HCT116 (cell line): Measurements from ENCODE around the gene TEKTIP1. TPM values are rescaled to one million over a fixed set of nuclear protein-coding genes. Genes with fewer than 3 reads are reported as not detected.

Experiments used
- ATAC-seq: fragments of 200-7000 bp; cut with Tn5 transposase; 2 replicates; pipeline ENCODE4 v1.9.1; 2020; ENCODE audit warnings: mild to moderate bottlenecking, moderate library complexity
- BruUV-seq: library from RNA; stranded (reverse); fragments of 400-500 nt; replicated peaks from 2 replicates; lab custom pipeline; 2021; lab: Mats Ljungman, UMichigan
- CTCF ChIA-PET: fragments of 300-600 bp; sonication (Branson Sonifier 250); formaldehyde crosslinking; loops from one replicate; lab custom pipeline; 2021; ENCODE audit warnings: antibody characterized with exemption; lab: Charles Lee
- POLR2A ChIA-PET: fragments of 300-600, 350-600 bp; sonication (Branson Sonifier 250); formaldehyde crosslinking; loops from one replicate; lab custom pipeline; 2021; ENCODE audit warnings: antibody characterized with exemption; lab: Charles Lee
- RAD21 ChIA-PET, 2 experiments: fragments of 300-600 bp; sonication (Branson Sonifier 250); formaldehyde crosslinking; loops; one replicate each; lab custom pipeline; 2023; ENCODE audit warnings: low total read pairs in 2 of 2; ENCODE audit not compliant: uncharacterized antibody in 2 of 2, unreplicated experiment in 2 of 2, low non-redundant PET in 1 of 2; lab: Charles Lee
- DNase-seq: peaks from one replicate; pipeline ENCODE4 v3.0.0-alpha.2; 2010; ENCODE audit warnings: low read depth, low spot score
- H2AFZ ChIP-seq: fragments of 200-600 bp; shearing (Covaris generic), sonication (generic); 2 replicates; pipeline ENCODE4 v1.6.1; 2017; ENCODE audit warnings: low read depth, mixed run types, mixed read lengths, antibody characterized with exemption, low read length; ENCODE audit not compliant: poor library complexity, severe bottlenecking
- H3K27ac ChIP-seq: 2 replicates; pipeline ENCODE4 v1.5.1; 2012; ENCODE audit warnings: low read depth, low read length
- H3K27me3 ChIP-seq: fragments of 200-600 bp; sonication (generic); 2 replicates; pipeline ENCODE4 v1.6.1; 2016; ENCODE audit warnings: mixed run types, low read length, mixed read lengths; ENCODE audit not compliant: insufficient read depth
- H3K36me3 ChIP-seq, 2 experiments: fragments of 200-500 bp in 1 of 2; fragments of 200-600 bp in 1 of 2; sonication (Bioruptor generic) in 1 of 2; sonication (generic) in 1 of 2; 2 replicates each; pipeline versions ENCODE4 v1.5.1 to v1.6.1; 2014 to 2016; ENCODE audit warnings: low read length in 2 of 2, inconsistent platforms in 1 of 2, mixed read lengths in 1 of 2, mixed run types in 1 of 2; ENCODE audit not compliant: insufficient read depth in 2 of 2, control insufficient read depth in 1 of 2
- H3K4me1 ChIP-seq, 2 experiments: fragments of 200-600 bp in 1 of 2; sonication (generic) in 1 of 2; 2 replicates each; pipeline versions ENCODE4 v1.5.1 to v1.6.1; 2012 to 2017; ENCODE audit warnings: low read length in 2 of 2, inconsistent platforms in 1 of 2, mild to moderate bottlenecking in 1 of 2, mixed read lengths in 1 of 2, mixed run types in 1 of 2, moderate library complexity in 1 of 2; ENCODE audit not compliant: insufficient read depth in 2 of 2, control insufficient read depth in 1 of 2
- H3K4me2 ChIP-seq: fragments of 200-600 bp; sonication (generic); 2 replicates; pipeline ENCODE4 v1.6.1; 2017; ENCODE audit warnings: mixed run types, low read length, mixed read lengths
- H3K4me3 ChIP-seq, 2 experiments: fragments of 200-600 bp in 1 of 2; sonication (generic) in 1 of 2; replicated peaks in 1 of 2; 2 replicates each; pipeline ENCODE4 v1.5.1; 2011 to 2016; ENCODE audit warnings: low read length in 2 of 2, control low read depth in 1 of 2, low read depth in 1 of 2, mild to moderate bottlenecking in 1 of 2, mixed read lengths in 1 of 2, mixed run types in 1 of 2
- H3K79me2 ChIP-seq: fragments of 200-600 bp; sonication (generic); 2 replicates; pipeline ENCODE4 v1.6.1; 2017; ENCODE audit warnings: mild to moderate bottlenecking, mixed run types, low read length, moderate library complexity, mixed read lengths; ENCODE audit not compliant: insufficient read depth
- H3K9ac ChIP-seq: fragments of 200-600 bp; sonication (generic); 2 replicates; pipeline ENCODE4 v1.6.1; 2016; ENCODE audit warnings: low read length, mixed read lengths
- H3K9me2 ChIP-seq: fragments of 200-600 bp; sonication (generic), shearing (Covaris generic); 2 replicates; pipeline ENCODE4 v1.6.1; 2017; ENCODE audit warnings: mixed run types, mild to moderate bottlenecking, moderate library complexity; ENCODE audit not compliant: insufficient read depth
- H3K9me3 ChIP-seq, 2 experiments: fragments of 200-500 bp in 1 of 2; fragments of 200-600 bp in 1 of 2; sonication (Bioruptor generic) in 1 of 2; sonication (generic) in 1 of 2; 2 replicates each; pipeline ENCODE4 v1.6.1; 2014 to 2017; ENCODE audit warnings: low read length in 2 of 2, mixed read lengths in 2 of 2, inconsistent platforms in 1 of 2, low read depth in 1 of 2, mild to moderate bottlenecking in 1 of 2, mixed run types in 1 of 2, moderate library complexity in 1 of 2; ENCODE audit not compliant: control insufficient read depth in 1 of 2, insufficient read depth in 1 of 2
- H4K20me1 ChIP-seq: fragments of 200-600 bp; sonication (generic), shearing (Covaris generic); 2 replicates; pipeline ENCODE4 v1.6.1; 2017; ENCODE audit warnings: mixed run types, mild to moderate bottlenecking, moderate library complexity; ENCODE audit not compliant: insufficient read depth
- CBX3 ChIP-seq: IDR thresholded peaks from 2 replicates; pipeline ENCODE4 v1.6.1; 2012; ENCODE audit warnings: low read depth
- CEBPB ChIP-seq: IDR thresholded peaks from 2 replicates; pipeline ENCODE4 v1.6.1; 2012; ENCODE audit warnings: low read depth
- CTCF ChIP-seq, 3 experiments: fragments of 200-600 bp in 1 of 3; sonication (generic) in 1 of 3; IDR thresholded peaks in 2 of 3; conservative IDR thresholded peaks in 1 of 3; 2 replicates each; pipeline ENCODE4 v1.5.1; 2012 to 2017; ENCODE audit warnings: low read depth in 2 of 3, low read length in 2 of 3, antibody characterized with exemption in 1 of 3, borderline replicate concordance in 1 of 3, control low read depth in 1 of 3, mild to moderate bottlenecking in 1 of 3, mixed read lengths in 1 of 3, mixed run types in 1 of 3, moderate library complexity in 1 of 3; ENCODE audit not compliant: insufficient read depth in 1 of 3
- EGR1 ChIP-seq: IDR thresholded peaks from 2 replicates; pipeline ENCODE4 v1.6.1; 2012; ENCODE audit warnings: low read depth
- EZH2 ChIP-seq: fragments of 200-600 bp; sonication (generic); IDR thresholded peaks from 2 replicates; pipeline ENCODE4 v1.6.1; 2017; ENCODE audit warnings: antibody characterized with exemption, mixed run types
- EZH2phosphoT487 ChIP-seq: fragments of 200-600 bp; IDR thresholded peaks from 2 replicates; pipeline ENCODE4 v1.6.1; 2018; ENCODE audit warnings: antibody characterized with exemption, borderline replicate concordance
- FOSL1 ChIP-seq: IDR thresholded peaks from 2 replicates; pipeline ENCODE4 v1.6.1; 2012; ENCODE audit warnings: low read depth
- JUND ChIP-seq: IDR thresholded peaks from 2 replicates; pipeline ENCODE4 v1.6.1; 2012
- POLR2A ChIP-seq: IDR thresholded peaks from 2 replicates; pipeline ENCODE4 v1.7.0; 2011; ENCODE audit warnings: borderline replicate concordance; ENCODE audit not compliant: insufficient read depth, insufficient read length; ENCODE audit errors: extremely low read depth
- POLR2AphosphoS5 ChIP-seq: IDR thresholded peaks from 2 replicates; pipeline ENCODE4 v1.6.1; 2011; ENCODE audit warnings: mild to moderate bottlenecking, low read depth, low read length, moderate library complexity
- RAD21 ChIP-seq: IDR thresholded peaks from 2 replicates; pipeline ENCODE4 v1.6.1; 2012; ENCODE audit warnings: low read depth, mild to moderate bottlenecking
- SIN3A ChIP-seq: IDR thresholded peaks from 2 replicates; pipeline ENCODE4 v1.6.1; 2012; ENCODE audit warnings: low read depth
- SRF ChIP-seq: IDR thresholded peaks from 2 replicates; pipeline ENCODE4 v1.6.1; 2012; ENCODE audit warnings: low read depth
- TCF7L2 ChIP-seq: IDR thresholded peaks from 2 replicates; pipeline ENCODE4 v1.7.0; 2011; ENCODE audit warnings: borderline replicate concordance, inconsistent platforms; ENCODE audit not compliant: insufficient read depth, insufficient read length; ENCODE audit errors: extremely low read depth
- YY1 ChIP-seq: IDR thresholded peaks from 2 replicates; pipeline ENCODE4 v1.6.1; 2011; ENCODE audit warnings: low read length, low read depth, moderate library complexity, mild to moderate bottlenecking; ENCODE audit not compliant: insufficient replicate concordance; ENCODE audit errors: extremely low read depth
- ZFX ChIP-seq: fragments of 450-650 bp; IDR thresholded peaks from 2 replicates; pipeline ENCODE4 v1.6.1; 2017
- ZNF274 ChIP-seq: fragments of 200-500 bp; sonication (Bioruptor generic); IDR thresholded peaks from 2 replicates; pipeline ENCODE4 v1.6.1; 2014; ENCODE audit warnings: mild to moderate bottlenecking, low read depth, low read length, inconsistent platforms
- intact Hi-C: fragments of 100-400 bp; cut with micrococcal nuclease; formaldehyde crosslinking; loops from 2 replicates; pipeline ENCODE4 v1.10.0; 2022
- total RNA-seq: library from RNA; stranded (reverse); gene quantifications from one replicate; pipeline ENCODE4 v1.2.1, GENCODE V29; 2021; ENCODE audit not compliant: unreplicated experiment
- TF ChIP-seq, protein P1 (sequence below): IDR thresholded peaks from 2 replicates; pipeline ENCODE4 v1.6.1; 2012; ENCODE audit warnings: low read depth
- TF ChIP-seq, protein P2 (sequence below): IDR thresholded peaks from 2 replicates; pipeline ENCODE4 v1.6.1; 2012
- TF ChIP-seq, protein P3 (sequence below): IDR thresholded peaks from 2 replicates; pipeline ENCODE4 v1.6.1; 2011; ENCODE audit warnings: mild to moderate bottlenecking, low read length, moderate library complexity; ENCODE audit not compliant: insufficient replicate concordance; ENCODE audit errors: extremely low read depth

The TEKTIP1 gene
- total RNA-seq, 1 experiment from 2014 or later, result 1.2 TPM

DNA sequence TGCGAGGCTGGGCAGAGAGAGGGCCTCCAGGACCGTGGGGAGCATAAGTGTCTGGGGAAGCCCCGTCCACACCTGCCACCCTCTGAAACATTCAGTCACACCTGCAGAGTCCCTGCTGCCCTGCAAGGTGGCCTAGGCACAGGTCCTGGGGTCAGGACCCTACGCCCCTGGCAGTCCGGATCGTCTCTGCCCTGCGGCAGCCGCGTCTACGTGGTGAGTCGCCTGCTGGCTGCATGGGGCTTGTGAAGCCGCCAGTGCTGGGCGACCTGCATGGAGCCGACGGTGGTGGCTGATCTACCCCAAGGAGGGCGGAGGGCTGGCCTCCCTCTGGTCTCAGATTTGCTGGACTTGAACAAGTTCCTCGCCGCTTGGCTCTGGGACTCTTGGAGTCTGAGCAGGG, 19.8 kb upstream of the TEKTIP1 start:
- H2AFZ ChIP-seq, result no peak overlapping the region
- H3K4me1 ChIP-seq, result peaks cover 3 to 13% of the 10 kb centered on the region in 2 experiments; a peak in 2 of 4 replicates
- ChIA-PET POLR2A (no interaction called here), RAD21 (no interaction called here), CTCF (interaction anchor here (1.3 kb wide), 1 partner anchor 26 kb away, joined by 3 read pairs; no protein-coding TSS in a partner anchor)
- H3K4me3 ChIP-seq, result no peak overlapping the region
- no peaks in the 10 kb centered on the region for H4K20me1 ChIP-seq
- no peak overlapping the region for H3K9ac ChIP-seq
- peaks cover 5 to 8% of the 10 kb centered on the region in 2 experiments; a peak in 3 of 4 replicates for H3K36me3 ChIP-seq
- BruUV-seq, result no TSS peak
- peaks cover 75% of the 10 kb centered on the region for H3K79me2 ChIP-seq
- no peaks in the 10 kb centered on the region for H3K9me2 ChIP-seq
- ATAC-seq (no peak), DNase-seq (no peak)
- H3K27me3 ChIP-seq, result no peaks in the 10 kb centered on the region
- TF ChIP-seq JUND (no peak), CBX3 (no peak), RAD21 (no peak), EGR1 (no peak), EZH2phosphoT487 (no peak), TCF7L2 (no peak), SRF (no peak), POLR2A (no peak), CEBPB (no peak), FOSL1 (no peak), ZFX (no peak), SIN3A (no peak), ZNF274 (no peak), POLR2AphosphoS5 (no peak), CTCF (IDR thresholded peaks at IDR 0.05 in 2 of 3, conservative IDR thresholded peaks at IDR 0.05 in 1 of 3; ENCODE audit: borderline replicate concordance in 1 of 3, insufficient read depth in 1 of 3, low read depth in 2 of 3, low read length in 2 of 3) (no peak), EZH2 (no peak), YY1 (no peak)
- TF ChIP-seq, protein P1, sequence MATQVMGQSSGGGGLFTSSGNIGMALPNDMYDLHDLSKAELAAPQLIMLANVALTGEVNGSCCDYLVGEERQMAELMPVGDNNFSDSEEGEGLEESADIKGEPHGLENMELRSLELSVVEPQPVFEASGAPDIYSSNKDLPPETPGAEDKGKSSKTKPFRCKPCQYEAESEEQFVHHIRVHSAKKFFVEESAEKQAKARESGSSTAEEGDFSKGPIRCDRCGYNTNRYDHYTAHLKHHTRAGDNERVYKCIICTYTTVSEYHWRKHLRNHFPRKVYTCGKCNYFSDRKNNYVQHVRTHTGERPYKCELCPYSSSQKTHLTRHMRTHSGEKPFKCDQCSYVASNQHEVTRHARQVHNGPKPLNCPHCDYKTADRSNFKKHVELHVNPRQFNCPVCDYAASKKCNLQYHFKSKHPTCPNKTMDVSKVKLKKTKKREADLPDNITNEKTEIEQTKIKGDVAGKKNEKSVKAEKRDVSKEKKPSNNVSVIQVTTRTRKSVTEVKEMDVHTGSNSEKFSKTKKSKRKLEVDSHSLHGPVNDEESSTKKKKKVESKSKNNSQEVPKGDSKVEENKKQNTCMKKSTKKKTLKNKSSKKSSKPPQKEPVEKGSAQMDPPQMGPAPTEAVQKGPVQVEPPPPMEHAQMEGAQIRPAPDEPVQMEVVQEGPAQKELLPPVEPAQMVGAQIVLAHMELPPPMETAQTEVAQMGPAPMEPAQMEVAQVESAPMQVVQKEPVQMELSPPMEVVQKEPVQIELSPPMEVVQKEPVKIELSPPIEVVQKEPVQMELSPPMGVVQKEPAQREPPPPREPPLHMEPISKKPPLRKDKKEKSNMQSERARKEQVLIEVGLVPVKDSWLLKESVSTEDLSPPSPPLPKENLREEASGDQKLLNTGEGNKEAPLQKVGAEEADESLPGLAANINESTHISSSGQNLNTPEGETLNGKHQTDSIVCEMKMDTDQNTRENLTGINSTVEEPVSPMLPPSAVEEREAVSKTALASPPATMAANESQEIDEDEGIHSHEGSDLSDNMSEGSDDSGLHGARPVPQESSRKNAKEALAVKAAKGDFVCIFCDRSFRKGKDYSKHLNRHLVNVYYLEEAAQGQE, result no peak
- TF ChIP-seq, protein P2, sequence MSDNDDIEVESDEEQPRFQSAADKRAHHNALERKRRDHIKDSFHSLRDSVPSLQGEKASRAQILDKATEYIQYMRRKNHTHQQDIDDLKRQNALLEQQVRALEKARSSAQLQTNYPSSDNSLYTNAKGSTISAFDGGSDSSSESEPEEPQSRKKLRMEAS, result no peak
- TF ChIP-seq, protein P3, sequence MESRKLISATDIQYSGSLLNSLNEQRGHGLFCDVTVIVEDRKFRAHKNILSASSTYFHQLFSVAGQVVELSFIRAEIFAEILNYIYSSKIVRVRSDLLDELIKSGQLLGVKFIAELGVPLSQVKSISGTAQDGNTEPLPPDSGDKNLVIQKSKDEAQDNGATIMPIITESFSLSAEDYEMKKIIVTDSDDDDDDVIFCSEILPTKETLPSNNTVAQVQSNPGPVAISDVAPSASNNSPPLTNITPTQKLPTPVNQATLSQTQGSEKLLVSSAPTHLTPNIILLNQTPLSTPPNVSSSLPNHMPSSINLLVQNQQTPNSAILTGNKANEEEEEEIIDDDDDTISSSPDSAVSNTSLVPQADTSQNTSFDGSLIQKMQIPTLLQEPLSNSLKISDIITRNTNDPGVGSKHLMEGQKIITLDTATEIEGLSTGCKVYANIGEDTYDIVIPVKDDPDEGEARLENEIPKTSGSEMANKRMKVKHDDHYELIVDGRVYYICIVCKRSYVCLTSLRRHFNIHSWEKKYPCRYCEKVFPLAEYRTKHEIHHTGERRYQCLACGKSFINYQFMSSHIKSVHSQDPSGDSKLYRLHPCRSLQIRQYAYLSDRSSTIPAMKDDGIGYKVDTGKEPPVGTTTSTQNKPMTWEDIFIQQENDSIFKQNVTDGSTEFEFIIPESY, result no peak
- H3K27ac ChIP-seq, result no peak overlapping the region
- H3K9me3 ChIP-seq, result no peaks in the 10 kb centered on the region
- intact Hi-C loops, result no loop called here
- H3K4me2 ChIP-seq, result no peak overlapping the region
